B cell (primary cell): Measurements from ENCODE around the gene TRA2B. TPM values are rescaled to one million over a fixed set of nuclear protein-coding genes. Genes with fewer than 3 reads are reported as not detected.

Source experiments
- ATAC-seq: fragments of 200-7000 bp; cut with Tn5 transposase; one replicate; pipeline ENCODE4 v1.10.0; 2021; ENCODE audit warnings: low read depth, mild to moderate bottlenecking, moderate number of reproducible peaks, moderate library complexity
- CTCF ChIA-PET: fragments of 350-600 bp; sonication (Branson Sonifier 250); formaldehyde crosslinking; loops from one replicate; lab custom pipeline; 2021; ENCODE audit warnings: antibody characterized with exemption, inconsistent platforms; lab: Charles Lee
- POLR2A ChIA-PET: fragments of 350-600 bp; sonication (Branson Sonifier 250); formaldehyde crosslinking; loops from one replicate; lab custom pipeline; 2021; ENCODE audit warnings: antibody characterized with exemption; lab: Charles Lee
- DNase-seq: peaks from one replicate; pipeline ENCODE4 v3.0.0; 2013
- H2AFZ ChIP-seq: 2 replicates; pipeline ENCODE4 v1.6.1; 2012; ENCODE audit warnings: mild to moderate bottlenecking, low read depth, low read length; ENCODE audit not compliant: insufficient read depth, poor library complexity, severe bottlenecking
- H3K27ac ChIP-seq, 2 donors: 1 replicate in 1 of 2; 2 replicates in 1 of 2; pipeline ENCODE4 v1.5.1; 2012 to 2013; ENCODE audit warnings: low read length in 2 of 2, mild to moderate bottlenecking in 2 of 2, moderate library complexity in 1 of 2
- H3K27me3 ChIP-seq, 4 experiments: fragments of 200-600 bp in 1 of 4; sonication (generic) in 1 of 4; replicated peaks in 1 of 4; 1 replicate in 2 of 4; 2 replicates in 2 of 4; pipeline versions ENCODE4 v1.6.1 to v1.7.0; 2013 to 2016; ENCODE audit warnings: low read length in 3 of 4, mild to moderate bottlenecking in 2 of 4, mixed read lengths in 1 of 4, moderate library complexity in 1 of 4; ENCODE audit not compliant: insufficient read depth in 4 of 4, control insufficient read depth in 3 of 4; ENCODE audit errors: control extremely low read depth in 1 of 4
- H3K36me3 ChIP-seq, 2 experiments: replicated peaks in 1 of 2; 1 replicate in 1 of 2; 2 replicates in 1 of 2; pipeline versions ENCODE4 v1.6.1 to v1.7.1; 2013; ENCODE audit warnings: low read length in 1 of 2; ENCODE audit not compliant: insufficient read depth in 2 of 2, control insufficient read depth in 1 of 2; ENCODE audit errors: control extremely low read depth in 1 of 2, extremely low read depth in 1 of 2
- H3K4me1 ChIP-seq, 2 donors: fragments of 200-600 bp in 1 of 2; sonication (generic) in 1 of 2; 1 replicate in 1 of 2; 2 replicates in 1 of 2; pipeline versions ENCODE4 v1.5.1 to v1.6.1; 2013 to 2017; ENCODE audit warnings: low read length in 2 of 2; ENCODE audit not compliant: control insufficient read depth in 2 of 2, insufficient read depth in 2 of 2
- H3K4me2 ChIP-seq: replicated peaks from 2 replicates; pipeline ENCODE3; 2012; ENCODE audit warnings: mild to moderate bottlenecking, low read depth, low read length; ENCODE audit not compliant: poor library complexity, severe bottlenecking
- H3K4me3 ChIP-seq, 5 experiments: fragments of 200-600 bp in 1 of 5; sonication (generic) in 1 of 5; 1 replicate in 3 of 5; 2 replicates in 2 of 5; pipeline versions ENCODE4 v1.5.1 to v1.7.0; 2011 to 2016; ENCODE audit warnings: low read length in 4 of 5, mild to moderate bottlenecking in 4 of 5, low read depth in 2 of 5, control low read depth in 1 of 5, moderate library complexity in 1 of 5; ENCODE audit not compliant: insufficient read depth in 1 of 5; ENCODE audit errors: control extremely low read depth in 1 of 5, extremely low read depth in 1 of 5
- H3K79me2 ChIP-seq: fragments of 200-600 bp; sonication (generic); one replicate; pipeline ENCODE4 v1.6.0; 2016; ENCODE audit warnings: low read length; ENCODE audit not compliant: control insufficient read depth, insufficient read depth
- H3K9ac ChIP-seq: fragments of 200-600 bp; sonication (generic); 2 replicates; pipeline ENCODE4 v1.6.1; 2017; ENCODE audit warnings: mild to moderate bottlenecking, low read length, moderate library complexity
- H3K9me3 ChIP-seq, 3 donors: one replicate each; pipeline versions ENCODE4 v1.6.1 to v1.7.1; 2013; ENCODE audit warnings: low read length in 2 of 3; ENCODE audit not compliant: control insufficient read depth in 2 of 3, insufficient read depth in 1 of 3; ENCODE audit errors: control extremely low read depth in 1 of 3
- H4K20me1 ChIP-seq: 2 replicates; pipeline ENCODE4 v1.6.0; 2012; ENCODE audit warnings: mild to moderate bottlenecking, low read length; ENCODE audit not compliant: insufficient read depth, control insufficient read depth, poor library complexity, severe bottlenecking
- H3K27ac Mint-ChIP-seq: one replicate; pipeline ENCODE4 v1.8.0; 2021; ENCODE audit warnings: mixed read lengths
- H3K27me3 Mint-ChIP-seq: one replicate; pipeline ENCODE4 v1.8.0; 2021; ENCODE audit warnings: mixed read lengths
- H3K4me1 Mint-ChIP-seq: one replicate; pipeline ENCODE4 v1.8.0; 2021; ENCODE audit warnings: mixed read lengths
- H3K4me3 Mint-ChIP-seq: one replicate; pipeline ENCODE4 v1.8.0; 2021; ENCODE audit warnings: mixed read lengths
- H3K9me3 Mint-ChIP-seq: one replicate; pipeline ENCODE4 v1.8.0; 2022; ENCODE audit warnings: mixed read lengths; ENCODE audit not compliant: insufficient read depth
- CTCF ChIP-seq: fragments of 200-600 bp; IDR thresholded peaks from one replicate; pipeline ENCODE4 v1.8.0; 2022; ENCODE audit warnings: antibody characterized with exemption, mild to moderate bottlenecking
- EZH2 ChIP-seq: IDR thresholded peaks from 2 replicates; pipeline ENCODE4 v1.6.1; 2012; ENCODE audit warnings: borderline replicate concordance, low read depth, mild to moderate bottlenecking, moderate library complexity, low read length; ENCODE audit not compliant: insufficient read depth, poor library complexity, severe bottlenecking
- WGBS: methylation state at CpG from one replicate; pipeline ENCODE4 v1.1.5; 2013; ENCODE audit warnings: missing lambda C conversion rate; ENCODE audit not compliant: insufficient coverage; 5-methylcytosine and 5-hydroxymethylcytosine counted together
- intact Hi-C: fragments of 100-400 bp; cut with micrococcal nuclease; formaldehyde crosslinking; loops from one replicate; pipeline ENCODE4 v1.10.0; 2022
- polyA plus RNA-seq: library from polyadenylated mRNA; depleted of rRNA; stranded (reverse); fragments of >200 nt; gene quantifications from 2 replicates; pipeline ENCODE4 v1.2.3, GENCODE V29; 2012
- total RNA-seq, 2 donors: library from RNA; stranded (reverse); fragments of 120-200 nt in 1 of 2; gene quantifications; 1 replicate in 1 of 2; 2 replicates in 1 of 2; pipeline versions ENCODE4 v1.2.3 to v1.2.4, GENCODE V29; 2013 to 2022

Gene TRA2B
- total and polyA plus RNA-seq, 2 donors (not counting 1 experiment from before 2014, with no cell fraction given), result 220 to 1,062 TPM

- Histone ChIP-seq H3K4me3 (peak overlapping the region; percentile 99 to 100 (median 100)), H3K79me2 (peaks cover 71% of the 10 kb centered on the region), H3K9me3 (no peaks in the 10 kb centered on the region), H3K36me3 (peaks cover 0 to 5% of the 10 kb centered on the region in 2 experiments), H3K4me1 (peaks cover 39 to 50% of the 10 kb centered on the region in 2 donors), H3K27me3 (no peaks in the 10 kb centered on the region), H3K9ac (peak overlapping the region; percentile 100), H4K20me1 (peaks cover 69% of the 10 kb centered on the region), H2AFZ (no peak overlapping the region), H3K27ac (peak overlapping the region; percentile 99 to 100), H3K4me2 (peak overlapping the region; percentile 80)
- ChIA-PET CTCF (interaction anchor here (0.6 to 1.1 kb wide), 5 partner anchors 9 to 847 kb away, joined by 3 read pairs; partner anchors contain the start of gene EIF4A2), POLR2A (interaction anchor here (0.8 kb wide), 1 partner anchor 24 kb away, joined by 3 read pairs; no protein-coding TSS in a partner anchor)
- H3K9me3 Mint-ChIP-seq, result no peaks in the 10 kb centered on the region
- H3K4me3 Mint-ChIP-seq, result peak overlapping the region; percentile 99
- H3K4me1 Mint-ChIP-seq, result peaks cover 55% of the 10 kb centered on the region
- intact Hi-C loops, result loop anchor here (1.0 to 10.0 kb wide), 8 partner anchors 8 to 1573 kb away; partner anchors contain the start of genes CLCN2, POLR2H and VPS8
- no peaks in the 10 kb centered on the region for H3K27me3 Mint-ChIP-seq
- no peak for DNase-seq
- WGBS, result 0% methylated on average over 4 of the region's 11 CpGs
- peak overlapping the region; percentile 100 for H3K27ac Mint-ChIP-seq
- TF ChIP-seq EZH2 (no peak), CTCF (no peak)
- ATAC-seq, result no peak
These were observed 2.1 kb downstream of the TRA2B start for GRCh38 chr3:185935465-185936272.
